Measurements from ENCODE around the gene KDM5C.

KDM5C gene

GRCh38 chrX:53224860-53225797 lies at the start of gene KDM5C:
TSS of gene KDM5C (minus strand) at chrX:53225207. CDS start at chrX:53224889, 318 bp downstream.
- ChIA-PET POLR2A (interaction anchor here (0.6 to 1.0 kb wide), 5 partner anchors 12 to 198 kb away, joined by 3 read pairs; partner anchors contain the start of genes RIBC1 and SMC1A), CTCF (interaction anchor here (0.9 kb wide), 1 partner anchor 8 kb away, joined by 3 read pairs; no protein-coding TSS in a partner anchor)
- TF ChIP-seq CTCF (IDR thresholded peaks at IDR 0.05; ENCODE audit: insufficient read depth, low read length, missing control alignments), result no peak
- DNase-seq (ENCODE audit: low read depth, low spot score), result peak; percentile 34
- H3K4me3 ChIP-seq (ENCODE audit: low read depth, low read length), result peak within 1 kb of the TSS; percentile 73

GRCh38 chrX:53272808-53273337 lies 47.9 kb upstream of the KDM5C start:
- H3K4me3 ChIP-seq (ENCODE audit: low read depth, low read length), result no peak overlapping the region
- POLR2A ChIA-PET, result no interaction called here
- TF ChIP-seq CTCF (IDR thresholded peaks at IDR 0.05; ENCODE audit: insufficient read depth, low read length, missing control alignments), result no peak
- CTCF ChIA-PET, result interaction anchor here (0.7 to 6.6 kb wide), 5 partner anchors 11 to 44 kb away, joined by 3 to 46 read pairs (median 3); partner anchors contain the start of gene IQSEC2
- no peak for DNase-seq (ENCODE audit: low read depth, low spot score)

DNA sequence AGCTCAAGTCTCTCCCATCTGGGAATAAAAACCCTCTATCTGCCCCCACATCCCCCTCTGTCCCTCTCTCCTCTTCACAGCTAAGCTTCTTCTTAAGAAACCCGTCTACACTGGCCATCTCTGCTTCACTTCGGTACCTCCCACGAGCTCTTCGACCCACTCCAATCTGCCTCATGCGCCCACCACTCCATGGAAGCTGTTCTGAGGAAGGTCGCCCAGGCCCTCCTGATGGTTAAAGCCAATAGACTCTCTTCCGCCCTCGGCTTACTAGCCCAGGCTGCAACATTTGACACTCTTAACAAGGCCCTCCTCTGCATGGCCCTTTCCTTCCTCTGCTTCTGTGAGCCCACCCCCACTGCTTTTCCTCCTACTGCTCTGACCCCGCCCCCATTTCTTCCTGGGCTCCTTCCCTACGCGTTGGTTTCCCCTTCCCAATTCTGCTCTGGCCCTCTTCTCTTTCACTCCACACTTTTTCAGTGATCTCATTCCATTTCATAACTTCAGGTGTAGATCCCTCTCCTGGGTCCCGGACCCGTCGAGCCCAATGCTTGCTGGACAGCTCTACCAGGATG lies 44.6 kb upstream of the KDM5C start:
- CTCF ChIA-PET, result interaction anchor here (6.6 kb wide), 1 partner anchor 14 kb away, joined by 46 read pairs; the partner anchor contains the start of gene IQSEC2
- H3K4me3 ChIP-seq (ENCODE audit: low read depth, low read length), result no peak overlapping the region
- no peak for DNase-seq (ENCODE audit: low read depth, low spot score)
- no peak for TF ChIP-seq CTCF (IDR thresholded peaks at IDR 0.05; ENCODE audit: insufficient read depth, low read length, missing control alignments)
- POLR2A ChIA-PET, result no interaction called here

- no peak for DNase-seq (ENCODE audit: low read depth, low spot score)
- H3K4me3 ChIP-seq (ENCODE audit: low read depth, low read length), result no peak overlapping the region
- CTCF ChIA-PET, result interaction anchor here (0.8 kb wide), 1 partner anchor 16 kb away, joined by 3 read pairs; no protein-coding TSS in a partner anchor
- TF ChIP-seq CTCF (IDR thresholded peaks at IDR 0.05; ENCODE audit: insufficient read depth, low read length, missing control alignments), result no peak
- POLR2A ChIA-PET, result no interaction called here
These were observed 43.2 kb upstream of the KDM5C start for GRCh38 chrX:53268173-53268572.

GRCh38 chrX:53266914-53267313 lies 41.9 kb upstream of the KDM5C start:
- POLR2A ChIA-PET, result no interaction called here
- CTCF ChIA-PET, result no interaction called here
- DNase-seq (ENCODE audit: low read depth, low spot score), result no peak
- no peak for TF ChIP-seq CTCF (IDR thresholded peaks at IDR 0.05; ENCODE audit: insufficient read depth, low read length, missing control alignments)
- H3K4me3 ChIP-seq (ENCODE audit: low read depth, low read length), result no peak overlapping the region
